ENCODE data around the gene TSPAN9.

Gene TSPAN9

GRCh38 chr12:3157581-3158323 is 80.6 kb downstream of the TSPAN9 start:
- no peaks in the 10 kb centered on the region for H3K27me3 ChIP-seq (ENCODE audit: control insufficient read depth, insufficient read depth, low read length)
- H3K4me3 ChIP-seq (ENCODE audit: low read depth, low read length): no peak overlapping the region
- H3K9me3 ChIP-seq (ENCODE audit: control insufficient read depth, low read length): no peaks in the 10 kb centered on the region
- H3K4me2 ChIP-seq (ENCODE audit: low read length): no peak overlapping the region
- H3K36me3 ChIP-seq (ENCODE audit: control insufficient read depth, insufficient read depth, low read length): no peaks in the 10 kb centered on the region
- TF ChIP-seq CTCF (IDR thresholded peaks at IDR 0.05): no peak
- no peak overlapping the region for H2AFZ ChIP-seq
- no peak overlapping the region for H3K27ac ChIP-seq
- peaks cover 26% of the 10 kb centered on the region for H3K79me2 ChIP-seq
- peaks cover 9% of the 10 kb centered on the region for H3K4me1 ChIP-seq
- H3K9ac ChIP-seq: no peak overlapping the region

- Histone ChIP-seq H3K9ac (no peak overlapping the region), H2AFZ (no peak overlapping the region), H3K27me3 (ENCODE audit: control insufficient read depth, insufficient read depth, low read length) (no peaks in the 10 kb centered on the region), H3K4me2 (ENCODE audit: low read length) (no peak overlapping the region), H3K36me3 (ENCODE audit: control insufficient read depth, insufficient read depth, low read length) (no peaks in the 10 kb centered on the region), H3K4me3 (ENCODE audit: low read depth, low read length) (no peak overlapping the region), H3K79me2 (peaks cover 32% of the 10 kb centered on the region), H3K27ac (no peak overlapping the region), H3K9me3 (ENCODE audit: control insufficient read depth, low read length) (no peaks in the 10 kb centered on the region), H3K4me1 (peaks cover 9% of the 10 kb centered on the region)
- TF ChIP-seq CTCF (IDR thresholded peaks at IDR 0.05): no peak
These were observed 81.8 kb downstream of the TSPAN9 start for GRCh38 chr12:3158851-3159465.

GRCh38 chr12:3160081-3160480 is 82.9 kb downstream of the TSPAN9 start:
- peaks cover 33% of the 10 kb centered on the region for H3K79me2 ChIP-seq
- no peak overlapping the region for H3K27ac ChIP-seq
- peaks cover 9% of the 10 kb centered on the region for H3K4me1 ChIP-seq

GRCh38 chr12:3161861-3162260 is 84.7 kb downstream of the TSPAN9 start:
- H3K9ac ChIP-seq: no peak overlapping the region
- no peaks in the 10 kb centered on the region for H3K36me3 ChIP-seq (ENCODE audit: control insufficient read depth, insufficient read depth, low read length)
- H3K27me3 ChIP-seq (ENCODE audit: control insufficient read depth, insufficient read depth, low read length): no peaks in the 10 kb centered on the region
- H3K79me2 ChIP-seq: peaks cover 30% of the 10 kb centered on the region
- no peaks in the 10 kb centered on the region for H3K9me3 ChIP-seq (ENCODE audit: control insufficient read depth, low read length)
- no peak overlapping the region for H3K27ac ChIP-seq
- H2AFZ ChIP-seq: no peak overlapping the region
- no peak overlapping the region for H3K4me2 ChIP-seq (ENCODE audit: low read length)
- no peak overlapping the region for H3K4me3 ChIP-seq (ENCODE audit: low read depth, low read length)
- no peak for TF ChIP-seq CTCF (IDR thresholded peaks at IDR 0.05)
- H3K4me1 ChIP-seq: peaks cover 9% of the 10 kb centered on the region

More at GRCh38 chr12:3160081-3160480, 82.9 kb downstream of the TSPAN9 start:
- H2AFZ ChIP-seq: no peak overlapping the region
- H3K36me3 ChIP-seq (ENCODE audit: control insufficient read depth, insufficient read depth, low read length): no peaks in the 10 kb centered on the region
- no peaks in the 10 kb centered on the region for H3K27me3 ChIP-seq (ENCODE audit: control insufficient read depth, insufficient read depth, low read length)
- no peak overlapping the region for H3K9ac ChIP-seq
- H3K4me2 ChIP-seq (ENCODE audit: low read length): no peak overlapping the region
- no peak for TF ChIP-seq CTCF (IDR thresholded peaks at IDR 0.05)
- no peak overlapping the region for H3K4me3 ChIP-seq (ENCODE audit: low read depth, low read length)
- H3K9me3 ChIP-seq (ENCODE audit: control insufficient read depth, low read length): no peaks in the 10 kb centered on the region
